T-helper 1 cell treated with Interleukin-12 subunit alpha and Interleukin-12 subunit beta and Interleukin-4 antibody, amounts not matched to agents 30 ng/mL and 1 ng/mL, for 36 hours (primary cell): Measurements from ENCODE around the gene HORMAD1. TPM values are rescaled to one million over a fixed set of nuclear protein-coding genes. Genes with fewer than 3 reads are reported as not detected.
"Not testable (repeated sequence)": the region's sequence is repeated elsewhere in the genome, so short reads cannot be mapped to it uniquely, and the experiment has no call there.

ENCODE experiments used
- intact Hi-C: fragments of 100-400 bp; cut with micrococcal nuclease; formaldehyde crosslinking; loops from one replicate; pipeline ENCODE4 v1.15.1; 2024
- total RNA-seq: library from RNA; stranded (reverse); gene quantifications from 2 replicates; pipeline ENCODE4 v1.2.3, GENCODE V29; 2022

Gene HORMAD1
- 0.51 TPM in 1 of 2 replicates, not detected in the other for total RNA-seq

- intact Hi-C loops, result no loop called here
These were observed at the start of gene HORMAD1 for GRCh38 chr1:150720703-150721102. Gene HORMAD1 (minus strand): TSS chr1:150720895. CDS start chr1:150719505, 1,390 bp downstream.

GRCh38 chr1:150767704-150768103 lies 47.0 kb upstream of the HORMAD1 start:
- intact Hi-C loops, result loop anchor here (5.0 kb wide), 2 partner anchors 205 to 390 kb away; partner anchors contain the start of gene TNFAIP8L2

- intact Hi-C loops, result loop anchor here (1.0 to 5.0 kb wide), 9 partner anchors 69 to 402 kb away; partner anchors contain the start of genes ENSA, GOLPH3L, RPRD2 and SETDB1
These were observed 45.2 kb upstream of the HORMAD1 start for GRCh38 chr1:150765977-150766301.

- intact Hi-C loops, result loop anchor here (1.0 to 5.0 kb wide), 9 partner anchors 68 to 401 kb away; partner anchors contain the start of genes ENSA, GOLPH3L, RPRD2 and SETDB1
These were observed 44.7 kb upstream of the HORMAD1 start, which contains the start of gene CTSS for GRCh38 chr1:150765296-150765976. Gene CTSS (minus strand): TSS chr1:150765778. CDS start chr1:150764763, 1,015 bp downstream.

- intact Hi-C loops, result loop anchor here (1.0 to 5.0 kb wide), 9 partner anchors 67 to 400 kb away; partner anchors contain the start of genes ENSA, GOLPH3L, RPRD2 and SETDB1
These were observed 44.0 kb upstream of the HORMAD1 start for GRCh38 chr1:150764617-150765101.

- intact Hi-C loops, result no loop called here
These were observed 42.3 kb upstream of the HORMAD1 start for GRCh38 chr1:150763018-150763417.

GRCh38 chr1:150762552-150762951 lies 41.9 kb upstream of the HORMAD1 start:
- intact Hi-C loops, result no loop called here

- intact Hi-C loops, result no loop called here
These were observed 41.1 kb upstream of the HORMAD1 start for GRCh38 chr1:150761801-150762200.

GRCh38 chr1:150760013-150760412 lies 39.3 kb upstream of the HORMAD1 start:
- intact Hi-C loops, result no loop called here

- intact Hi-C loops, result no loop called here
These were observed 32.7 kb upstream of the HORMAD1 start for GRCh38 chr1:150753416-150753815.

GRCh38 chr1:150751443-150751842 lies 30.7 kb upstream of the HORMAD1 start:
- intact Hi-C loops, result no loop called here

- intact Hi-C loops, result no loop called here
These were observed 29.1 kb upstream of the HORMAD1 start for GRCh38 chr1:150749720-150750311.

- intact Hi-C loops, result no loop called here
These were observed 28.4 kb upstream of the HORMAD1 start for GRCh38 chr1:150748878-150749719.

GRCh38 chr1:150730130-150730721 lies 9.5 kb upstream of the HORMAD1 start:
- intact Hi-C loops, result no loop called here

GRCh38 chr1:150724336-150724735 lies 3.6 kb upstream of the HORMAD1 start:
- intact Hi-C loops, result no loop called here

GRCh38 chr1:150720098-150720497 lies 597 bp downstream of the HORMAD1 start:
- intact Hi-C loops, result no loop called here

- intact Hi-C loops, result no loop called here
These were observed 2.3 kb downstream of the HORMAD1 start for GRCh38 chr1:150718225-150718891.

GRCh38 chr1:150709031-150709430 lies 11.7 kb downstream of the HORMAD1 start:
- intact Hi-C loops, result not testable (repeated sequence)

- intact Hi-C loops, result no loop called here
These were observed 12.1 kb downstream of the HORMAD1 start for GRCh38 chr1:150708595-150708994.

- intact Hi-C loops, result no loop called here
These were observed 14.6 kb downstream of the HORMAD1 start for GRCh38 chr1:150706091-150706490.

GRCh38 chr1:150703427-150703826 lies 17.3 kb downstream of the HORMAD1 start:
- intact Hi-C loops, result no loop called here
